Aorta (tissue), 5 donors: ENCODE measurements around the gene CCDC148. TPM values are rescaled to one million over a fixed set of nuclear protein-coding genes. Genes with fewer than 3 reads are reported as not detected.
"Not testable (repeated sequence)": the region's sequence is repeated elsewhere in the genome, so short reads cannot be mapped to it uniquely, and the experiment has no call there.

ENCODE experiments used
- ATAC-seq: fragments of 200-7000 bp; cut with Tn5 transposase; one replicate; pipeline ENCODE4 v1.9.1; 2022; ENCODE audit warnings: moderate library complexity; ENCODE audit not compliant: low FRiP score
- DNase-seq, 2 donors: peaks; one replicate each; pipeline ENCODE4 v3.0.0-alpha.2; 2020
- H3K27ac ChIP-seq, 2 donors: one replicate each; pipeline ENCODE4 v1.5.1; 2013; ENCODE audit warnings: low read length in 2 of 2, mild to moderate bottlenecking in 2 of 2, moderate library complexity in 2 of 2, control low read depth in 1 of 2, inconsistent platforms in 1 of 2, low read depth in 1 of 2
- H3K27me3 ChIP-seq, 2 donors: one replicate each; pipeline ENCODE4 v1.6.1; 2013; ENCODE audit warnings: control low read depth in 1 of 2, low read length in 1 of 2, mild to moderate bottlenecking in 1 of 2, moderate library complexity in 1 of 2; ENCODE audit not compliant: insufficient read depth in 2 of 2, control insufficient read depth in 1 of 2
- H3K36me3 ChIP-seq, 2 donors: one replicate each; pipeline ENCODE4 v1.6.1; 2013; ENCODE audit warnings: control low read depth in 1 of 2, low read length in 1 of 2, mild to moderate bottlenecking in 1 of 2; ENCODE audit not compliant: insufficient read depth in 2 of 2, control insufficient read depth in 1 of 2
- H3K4me1 ChIP-seq, 2 donors: one replicate each; pipeline ENCODE4 v1.6.1; 2013; ENCODE audit warnings: low read length in 2 of 2, control low read depth in 1 of 2, mild to moderate bottlenecking in 1 of 2, moderate library complexity in 1 of 2; ENCODE audit not compliant: insufficient read depth in 2 of 2, control insufficient read depth in 1 of 2
- H3K4me3 ChIP-seq, 2 donors: one replicate each; pipeline ENCODE4 v1.5.1; 2013; ENCODE audit warnings: low read length in 2 of 2, control low read depth in 1 of 2, mild to moderate bottlenecking in 1 of 2
- H3K9me3 ChIP-seq: one replicate; pipeline ENCODE4 v1.6.1; 2013; ENCODE audit warnings: mild to moderate bottlenecking, low read length; ENCODE audit not compliant: control insufficient read depth
- WGBS, 2 donors: extraction: QIAGEN DNeasy Blood & Tissue Kit; methylation state at CpG; one replicate each; pipeline ENCODE4 v1.1.7; 2013; 5-methylcytosine and 5-hydroxymethylcytosine counted together
- intact Hi-C, 2 donors: fragments of 100-400 bp; cut with DNase I; formaldehyde crosslinking; loops; one replicate each; pipeline versions ENCODE4 v1.14.2 to v1.15.0; 2022
- polyA plus RNA-seq, 2 donors: library from polyadenylated mRNA; stranded (reverse); fragments of 200-250 nt; gene quantifications; one replicate each; pipeline ENCODE4 v1.2.3, GENCODE V29; 2013
- total RNA-seq, 2 donors: library from RNA; stranded (reverse); fragmentation: NEBNext Ultra II Directional; extraction: Animal tissue kit (Norgen Biotek cat#: 25700); gene quantifications; one replicate each; pipeline ENCODE4 v1.2.1, GENCODE V29; 2021
- donor health status: healthy with polysubstance abuse.
- donor health status: Bipolar disorder and iron deficiency.
- donor health status: DM: no; HTN: no; CAD: no.
- donor health status: DM: no; HTN: no; CAD: no.
- donor health status: DM: yes; HTN: yes; CAD: no.

CCDC148 gene
- total and polyA plus RNA-seq, 4 donors = 0.41 to 1.6 (median 0.52) TPM; not detected in 1

GRCh38 chr2:158474526-158475011 is 18.0 kb upstream of the CCDC148 start:
- intact Hi-C loops, DNase-seq, H3K36me3 ChIP-seq, H3K27ac ChIP-seq, H3K4me1 ChIP-seq, ATAC-seq, H3K4me3 ChIP-seq, H3K9me3 ChIP-seq, H3K27me3 ChIP-seq: not testable (repeated sequence)
- WGBS, 2 donors = 96 to 99% methylated on average over 3 of the region's 3 CpGs

GRCh38 chr2:158473719-158474392 is 17.3 kb upstream of the CCDC148 start:
- H3K9me3 ChIP-seq = no peaks in the 10 kb centered on the region
- H3K27me3 ChIP-seq = no peaks in the 10 kb centered on the region
- no peak for DNase-seq
- H3K4me1 ChIP-seq = peaks cover 0 to 2% of the 10 kb centered on the region in 2 donors
- ATAC-seq = no peak
- intact Hi-C loops = no loop called here
- no peaks in the 10 kb centered on the region for H3K36me3 ChIP-seq
- H3K27ac ChIP-seq = no peak overlapping the region
- H3K4me3 ChIP-seq = no peak overlapping the region
- WGBS, 2 donors = 93 to 95% methylated on average over 8 of the region's 8 CpGs

- DNase-seq, H3K9me3 ChIP-seq, H3K27me3 ChIP-seq, H3K36me3 ChIP-seq, ATAC-seq, H3K4me3 ChIP-seq, intact Hi-C loops, H3K27ac ChIP-seq, H3K4me1 ChIP-seq: not testable (repeated sequence)
- 95 to 97% methylated on average over 3 of the region's 3 CpGs for WGBS, 2 donors
These were observed 16.7 kb upstream of the CCDC148 start for GRCh38 chr2:158473300-158473699.

- 99 to 100% methylated on average over 3 of the region's 3 CpGs for WGBS, 2 donors
- ATAC-seq, H3K27me3 ChIP-seq, H3K27ac ChIP-seq, H3K36me3 ChIP-seq, H3K4me1 ChIP-seq, intact Hi-C loops, H3K9me3 ChIP-seq, H3K4me3 ChIP-seq, DNase-seq: not testable (repeated sequence)
These were observed 16.3 kb upstream of the CCDC148 start for GRCh38 chr2:158472829-158473228.

GRCh38 chr2:158467248-158467647 is 10.7 kb upstream of the CCDC148 start:
- H3K36me3 ChIP-seq = no peaks in the 10 kb centered on the region
- ATAC-seq (no peak), DNase-seq (no peak)
- no peak overlapping the region for H3K27ac ChIP-seq
- no peaks in the 10 kb centered on the region for H3K9me3 ChIP-seq
- 97 to 98% methylated on average over 4 of the region's 4 CpGs for WGBS, 2 donors
- no peaks in the 10 kb centered on the region for H3K4me1 ChIP-seq
- no peak overlapping the region for H3K4me3 ChIP-seq
- H3K27me3 ChIP-seq = no peaks in the 10 kb centered on the region
- intact Hi-C loops = no loop called here

- Histone ChIP-seq H3K27me3 (no peaks in the 10 kb centered on the region), H3K36me3 (no peaks in the 10 kb centered on the region), H3K9me3 (no peaks in the 10 kb centered on the region), H3K4me3 (no peak overlapping the region), H3K27ac (no peak overlapping the region), H3K4me1 (no peaks in the 10 kb centered on the region)
- WGBS, 2 donors = 83 to 88% methylated on average over 4 of the region's 4 CpGs
- no peak for ATAC-seq
- DNase-seq = no peak
- intact Hi-C loops = no loop called here
These were observed 8.1 kb upstream of the CCDC148 start for GRCh38 chr2:158464426-158465281.

- no peak for ATAC-seq
- Histone ChIP-seq H3K4me1 (no peaks in the 10 kb centered on the region), H3K27ac (no peak overlapping the region)
These were observed 7.0 kb upstream of the CCDC148 start for GRCh38 chr2:158463496-158464095.

GRCh38 chr2:158460632-158461297 is 4.2 kb upstream of the CCDC148 start:
- Histone ChIP-seq H3K27me3 (no peaks in the 10 kb centered on the region), H3K27ac (no peak overlapping the region), H3K4me3 (no peak overlapping the region), H3K36me3 (no peaks in the 10 kb centered on the region), H3K9me3 (no peaks in the 10 kb centered on the region), H3K4me1 (no peaks in the 10 kb centered on the region)
- WGBS, 2 donors = 83 to 84% methylated on average over 3 of the region's 3 CpGs
- intact Hi-C loops = no loop called here
- ATAC-seq = no peak
- no peak for DNase-seq

More at GRCh38 chr2:158463496-158464095, 7.0 kb upstream of the CCDC148 start:
- Histone ChIP-seq H3K4me3 (no peak overlapping the region), H3K27me3 (no peaks in the 10 kb centered on the region), H3K9me3 (no peaks in the 10 kb centered on the region), H3K36me3 (no peaks in the 10 kb centered on the region)
- intact Hi-C loops = no loop called here
- no peak for DNase-seq
- WGBS, 2 donors = 94 to 95% methylated on average over 6 of the region's 6 CpGs
